K562 (cell line): ENCODE data around the gene CFAP300. TPM values are rescaled to one million over a fixed set of nuclear protein-coding genes. Genes with fewer than 3 reads are reported as not detected.

Experiments used
- ARID3B ChIP-seq: fragments of 250-450 bp; sonication (Bioruptor Pico); IDR thresholded peaks from 2 replicates; pipeline ENCODE4 v1.4.0; 2020; ENCODE audit warnings: borderline replicate concordance
- ATF1 ChIP-seq, 2 experiments: fragments of 450-650 bp in 1 of 2; IDR thresholded peaks; 2 replicates each; pipeline ENCODE4 v1.6.1; 2016; ENCODE audit warnings: missing compliant biosample characterization in 1 of 2, missing genetic modification characterization in 1 of 2
- CREB1 ChIP-seq, 2 experiments: sonication (generic) in 1 of 2; formaldehyde crosslinking in 1 of 2; IDR thresholded peaks; 2 replicates each; pipeline versions ENCODE4 v1.6.1 to v1.8.0; 2012 to 2022; ENCODE audit warnings: inconsistent platforms in 1 of 2, mild to moderate bottlenecking in 1 of 2, missing genetic modification reagents in 1 of 2, moderate library complexity in 1 of 2
- PHF20 ChIP-seq: fragments of 450-650 bp; IDR thresholded peaks from 2 replicates; pipeline ENCODE4 v1.6.1; 2018; ENCODE audit not compliant: partially characterized antibody
- polyA plus RNA-seq, 8 experiments: library from polyadenylated mRNA; depleted of rRNA in 4 of 8; stranded (reverse) in 5 of 8; unstranded in 3 of 8; fragments of >200 nt; fragmentation: Nextera tagmentation in 2 of 8; fragmentation: Illumina TruSeq in 1 of 8; extraction: Ambion mirVana in 2 of 8; extraction: Trizol in 1 of 8; gene quantifications; 2 replicates each; pipeline versions ENCODE4 v1.2.1 to v1.2.3, GENCODE V29; 2011 to 2014; ENCODE audit warnings: inconsistent platforms in 1 of 8, missing spikeins in 1 of 8
- total RNA-seq, 7 experiments: library from RNA; depleted of rRNA in 6 of 7; stranded (reverse); fragments of >200 nt in 6 of 7; fragmentation: Illumina TruSeq in 2 of 7; extraction: Trizol in 2 of 7; gene quantifications; 2 replicates each; pipeline versions ENCODE4 v1.2.1 to v1.2.3, GENCODE V29; 2011 to 2021; ENCODE audit warnings: low replicate concordance in 1 of 7
- TF ChIP-seq, protein P1 (sequence below), 2 experiments: fragments of 450-650 bp; formaldehyde crosslinking in 1 of 2; IDR thresholded peaks; 2 replicates each; pipeline versions ENCODE4 v1.4.0 to v1.6.1; 2014 to 2020; ENCODE audit warnings: mild to moderate bottlenecking in 2 of 2, borderline replicate concordance in 1 of 2, low read depth in 1 of 2

Gene CFAP300
- total and polyA plus RNA-seq, 9 of the 15 experiments (the other 6 are each of a cell fraction or from before 2014, with no cell fraction given): not detected

GRCh38 chr11:102119997-102120396 lies 72.8 kb downstream of the CFAP300 start (continued):
- TF ChIP-seq, protein P1, sequence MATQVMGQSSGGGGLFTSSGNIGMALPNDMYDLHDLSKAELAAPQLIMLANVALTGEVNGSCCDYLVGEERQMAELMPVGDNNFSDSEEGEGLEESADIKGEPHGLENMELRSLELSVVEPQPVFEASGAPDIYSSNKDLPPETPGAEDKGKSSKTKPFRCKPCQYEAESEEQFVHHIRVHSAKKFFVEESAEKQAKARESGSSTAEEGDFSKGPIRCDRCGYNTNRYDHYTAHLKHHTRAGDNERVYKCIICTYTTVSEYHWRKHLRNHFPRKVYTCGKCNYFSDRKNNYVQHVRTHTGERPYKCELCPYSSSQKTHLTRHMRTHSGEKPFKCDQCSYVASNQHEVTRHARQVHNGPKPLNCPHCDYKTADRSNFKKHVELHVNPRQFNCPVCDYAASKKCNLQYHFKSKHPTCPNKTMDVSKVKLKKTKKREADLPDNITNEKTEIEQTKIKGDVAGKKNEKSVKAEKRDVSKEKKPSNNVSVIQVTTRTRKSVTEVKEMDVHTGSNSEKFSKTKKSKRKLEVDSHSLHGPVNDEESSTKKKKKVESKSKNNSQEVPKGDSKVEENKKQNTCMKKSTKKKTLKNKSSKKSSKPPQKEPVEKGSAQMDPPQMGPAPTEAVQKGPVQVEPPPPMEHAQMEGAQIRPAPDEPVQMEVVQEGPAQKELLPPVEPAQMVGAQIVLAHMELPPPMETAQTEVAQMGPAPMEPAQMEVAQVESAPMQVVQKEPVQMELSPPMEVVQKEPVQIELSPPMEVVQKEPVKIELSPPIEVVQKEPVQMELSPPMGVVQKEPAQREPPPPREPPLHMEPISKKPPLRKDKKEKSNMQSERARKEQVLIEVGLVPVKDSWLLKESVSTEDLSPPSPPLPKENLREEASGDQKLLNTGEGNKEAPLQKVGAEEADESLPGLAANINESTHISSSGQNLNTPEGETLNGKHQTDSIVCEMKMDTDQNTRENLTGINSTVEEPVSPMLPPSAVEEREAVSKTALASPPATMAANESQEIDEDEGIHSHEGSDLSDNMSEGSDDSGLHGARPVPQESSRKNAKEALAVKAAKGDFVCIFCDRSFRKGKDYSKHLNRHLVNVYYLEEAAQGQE (IDR thresholded peaks at IDR 0.05; ENCODE audit: borderline replicate concordance): no peak
- TF ChIP-seq, protein P1 (CRISPR knock-in tag; IDR thresholded peaks at IDR 0.05; ENCODE audit: low read depth): no peak
- TF ChIP-seq ARID3B (no peak), ATF1 (CRISPR knock-in tag; IDR thresholded peaks at IDR 0.05) (no peak), ATF1 (tag; IDR thresholded peaks at IDR 0.05) (no peak), CREB1 (IDR thresholded peaks at IDR 0.05) (no peak), CREB1 (CRISPR knock-in tag; IDR thresholded peaks at IDR 0.05) (no peak), PHF20 (no peak)
